K562 (cell line): ENCODE results near the gene SATB2. TPM values are rescaled to one million over a fixed set of nuclear protein-coding genes. Genes with fewer than 3 reads are reported as not detected.

ENCODE experiments used
- ATAC-seq: fragments of 200-7000 bp; cut with Tn5 transposase; 3 replicates; pipeline ENCODE4 v1.9.1; 2020; ENCODE audit warnings: moderate library complexity
- BruUV-seq: library from RNA; stranded (reverse); fragments of 400-500 nt; replicated peaks from 2 replicates; lab custom pipeline; 2021; lab: Mats Ljungman, UMichigan
- CTCF ChIA-PET: fragments of 300-600 bp; formaldehyde crosslinking; extraction: SDS; loops from one replicate; lab custom pipeline; 2021; ENCODE audit warnings: low intra/inter-chr PET ratio; lab: Yijun Ruan, JAX
- POLR2A ChIA-PET: fragments of 300-600, 350-650 bp; sonication (Branson Sonifier 250); formaldehyde crosslinking; extraction: SDS; loops from one replicate; lab custom pipeline; 2021; ENCODE audit warnings: antibody characterized with exemption, inconsistent platforms; lab: Yijun Ruan, JAX
- DNase-seq, 4 experiments: peaks; one replicate each; pipeline versions ENCODE4 v3.0.0 to v3.0.0-alpha.2; 2011 to 2018; ENCODE audit warnings: low spot score in 3 of 4, mixed read lengths in 3 of 4; ENCODE audit errors: extremely low read depth in 1 of 4
- FAIRE-seq: peaks from 2 replicates; lab custom pipeline; 2011; peaks lifted over from hg19 to GRCh38; lab: Jason Lieb, UNC
- H2AFZ ChIP-seq: 2 replicates; pipeline ENCODE4 v1.6.0; 2011; ENCODE audit warnings: low read depth, low read length, control low read depth, inconsistent platforms
- H3K27ac ChIP-seq: fragments of 200-600 bp; 3 replicates; pipeline ENCODE4 v1.8.0; 2011; ENCODE audit warnings: low read depth, mild to moderate bottlenecking, control low read depth, inconsistent platforms, low read length, moderate library complexity, mixed read lengths; ENCODE audit errors: extremely low read depth
- H3K27me3 ChIP-seq, 2 experiments: fragments of 300-600 bp in 1 of 2; 2 replicates in 1 of 2; 3 replicates in 1 of 2; pipeline versions ENCODE4 v1.6.0 to v1.8.0; 2011; ENCODE audit warnings: inconsistent platforms in 2 of 2, low read length in 2 of 2, mild to moderate bottlenecking in 1 of 2, mixed read lengths in 1 of 2, moderate library complexity in 1 of 2; ENCODE audit not compliant: control insufficient read depth in 2 of 2, insufficient read depth in 2 of 2
- H3K36me3 ChIP-seq: fragments of 300-600 bp; 3 replicates; pipeline ENCODE4 v1.8.0; 2011; ENCODE audit warnings: mild to moderate bottlenecking, low read length, inconsistent platforms; ENCODE audit not compliant: control insufficient read depth, insufficient read depth
- H3K4me1 ChIP-seq, 2 experiments: fragments of 200-600 bp in 1 of 2; replicated peaks in 1 of 2; 2 replicates in 1 of 2; 3 replicates in 1 of 2; pipeline versions ENCODE4 v1.5.1 to v1.8.0; 2011; ENCODE audit warnings: inconsistent platforms in 2 of 2, low read length in 2 of 2, mild to moderate bottlenecking in 1 of 2, mixed read lengths in 1 of 2, moderate library complexity in 1 of 2; ENCODE audit not compliant: control insufficient read depth in 2 of 2, insufficient read depth in 2 of 2
- H3K4me2 ChIP-seq: 2 replicates; pipeline ENCODE4 v1.6.1; 2011; ENCODE audit warnings: low read length, control low read depth, inconsistent platforms, mixed read lengths; ENCODE audit not compliant: insufficient read depth
- H3K4me3 ChIP-seq: fragments of 200-600 bp; sonication (generic), shearing (Covaris generic); 2 replicates; pipeline ENCODE4 v1.5.1; 2016; ENCODE audit warnings: control low read depth, inconsistent platforms
- H3K79me2 ChIP-seq: fragments of 200-600 bp; 3 replicates; pipeline ENCODE4 v1.8.0; 2011; ENCODE audit warnings: low read length, inconsistent platforms; ENCODE audit not compliant: control insufficient read depth, insufficient read depth
- H3K9ac ChIP-seq, 2 experiments: 2 replicates each; pipeline versions ENCODE4 v1.6.0 to v1.6.1; 2011; ENCODE audit warnings: low read depth in 2 of 2, low read length in 2 of 2, control low read depth in 1 of 2, inconsistent platforms in 1 of 2, mild to moderate bottlenecking in 1 of 2, mixed read lengths in 1 of 2; ENCODE audit not compliant: insufficient read depth in 1 of 2
- H3K9me1 ChIP-seq: one replicate; pipeline ENCODE4 v1.6.0; 2011; ENCODE audit warnings: inconsistent platforms, mild to moderate bottlenecking, low read length, moderate library complexity; ENCODE audit not compliant: control insufficient read depth, insufficient read depth
- H3K9me3 ChIP-seq: replicated peaks from 2 replicates; pipeline ENCODE4 v1.5.1; 2011; ENCODE audit warnings: low read depth, low read length, inconsistent platforms; ENCODE audit not compliant: control insufficient read depth, insufficient read depth
- H4K20me1 ChIP-seq: replicated peaks from 2 replicates; pipeline ENCODE4 v1.6.1; 2011; ENCODE audit warnings: low read length, inconsistent platforms, mixed read lengths; ENCODE audit not compliant: control insufficient read depth, insufficient read depth
- RERE ChIP-seq: sonication (generic); formaldehyde crosslinking; IDR thresholded peaks from 2 replicates; pipeline ENCODE4 v1.8.0; 2023; ENCODE audit warnings: missing genetic modification reagents, mild to moderate bottlenecking, borderline replicate concordance
- SMAD4 ChIP-seq: fragments of 250-450 bp; sonication (Bioruptor Pico); conservative IDR thresholded peaks from 2 replicates; pipeline ENCODE4 v1.8.0; 2021; ENCODE audit warnings: inconsistent platforms, mild to moderate bottlenecking, moderate library complexity
- SUPT5H ChIP-seq: fragments of 450-650 bp; IDR thresholded peaks from 2 replicates; pipeline ENCODE4 v1.6.1; 2016
- TAF7 ChIP-seq: fragments of 450-650 bp; IDR thresholded peaks from 2 replicates; pipeline ENCODE4 v1.6.1; 2016; ENCODE audit warnings: missing genetic modification characterization, missing compliant biosample characterization
- ZNF253 ChIP-seq: fragments of 250-450 bp; sonication (Bioruptor Pico); conservative IDR thresholded peaks from 2 replicates; pipeline ENCODE4 v1.6.1; 2021; ENCODE audit warnings: mild to moderate bottlenecking
- WGBS: fragments of 100-300 bp; shearing (Covaris generic); methylation state at CpG from one replicate; pipeline ENCODE4 v1.1.6; 2016; ENCODE audit warnings: low coverage, mixed read lengths; ENCODE audit not compliant: insufficient coverage; ENCODE audit errors: missing lambda C conversion rate; 5-methylcytosine and 5-hydroxymethylcytosine counted together
- in situ Hi-C: fragments of 300-500 bp; cut with MboI; formaldehyde crosslinking; loops from 4 replicates; pipeline ENCODE4 v1.15.0; 2018; ENCODE audit warnings: inconsistent platforms, mixed read lengths
- intact Hi-C: fragments of 100-400 bp; cut with micrococcal nuclease; formaldehyde crosslinking; loops from 2 replicates; pipeline ENCODE4 v1.14.2; 2022
- polyA plus RNA-seq, 8 experiments: library from polyadenylated mRNA; depleted of rRNA in 4 of 8; stranded (reverse) in 5 of 8; unstranded in 3 of 8; fragments of >200 nt; fragmentation: Nextera tagmentation in 2 of 8; fragmentation: Illumina TruSeq in 1 of 8; extraction: Ambion mirVana in 2 of 8; extraction: Trizol in 1 of 8; gene quantifications; 2 replicates each; pipeline versions ENCODE4 v1.2.1 to v1.2.3, GENCODE V29; 2011 to 2014; ENCODE audit warnings: inconsistent platforms in 1 of 8, missing spikeins in 1 of 8
- total RNA-seq, 7 experiments: library from RNA; depleted of rRNA in 6 of 7; stranded (reverse); fragments of >200 nt in 6 of 7; fragmentation: Illumina TruSeq in 2 of 7; extraction: Trizol in 2 of 7; gene quantifications; 2 replicates each; pipeline versions ENCODE4 v1.2.1 to v1.2.3, GENCODE V29; 2011 to 2021; ENCODE audit warnings: low replicate concordance in 1 of 7
- TF ChIP-seq, protein P1 (sequence below): fragments of 250-450 bp; sonication (Bioruptor Pico); IDR thresholded peaks from 2 replicates; pipeline ENCODE4 v1.5.0; 2020; ENCODE audit warnings: mild to moderate bottlenecking

The SATB2 gene
- total and polyA plus RNA-seq, 9 of the 15 experiments (the other 6 are each of a cell fraction or from before 2014, with no cell fraction given), result 4.5 to 34.0 (median 15.1) TPM

GRCh38 chr2:199428291-199428690, 29.4 kb downstream of the SATB2 start:
- intact Hi-C loops (no loop called here), in situ Hi-C loops (no loop called here)
- no peak overlapping the region for H3K4me3 ChIP-seq
- ATAC-seq (no peak), FAIRE-seq (no peak), DNase-seq (no peak)
- CTCF ChIA-PET, result no interaction called here
- peaks cover 78% of the 10 kb centered on the region for H3K36me3 ChIP-seq
- H3K9ac ChIP-seq, result no peak overlapping the region
- peaks cover 0 to 9% of the 10 kb centered on the region in 2 experiments; a peak in 3 of 5 replicates for H3K4me1 ChIP-seq
- no peaks in the 10 kb centered on the region for H3K27me3 ChIP-seq
- no peak overlapping the region for H2AFZ ChIP-seq
- no peak overlapping the region for H3K4me2 ChIP-seq
- POLR2A ChIA-PET, result no interaction called here
- 100% methylated on average over 1 of the region's 3 CpGs for WGBS
- no peaks in the 10 kb centered on the region for H3K9me3 ChIP-seq
- no peaks in the 10 kb centered on the region for H4K20me1 ChIP-seq
- H3K27ac ChIP-seq, result no peak overlapping the region
- H3K79me2 ChIP-seq, result peaks cover 12% of the 10 kb centered on the region; the same call in 2 of the 3 replicates
- no peaks in the 10 kb centered on the region for H3K9me1 ChIP-seq
- no TSS peak for BruUV-seq
- TF ChIP-seq, protein P1, sequence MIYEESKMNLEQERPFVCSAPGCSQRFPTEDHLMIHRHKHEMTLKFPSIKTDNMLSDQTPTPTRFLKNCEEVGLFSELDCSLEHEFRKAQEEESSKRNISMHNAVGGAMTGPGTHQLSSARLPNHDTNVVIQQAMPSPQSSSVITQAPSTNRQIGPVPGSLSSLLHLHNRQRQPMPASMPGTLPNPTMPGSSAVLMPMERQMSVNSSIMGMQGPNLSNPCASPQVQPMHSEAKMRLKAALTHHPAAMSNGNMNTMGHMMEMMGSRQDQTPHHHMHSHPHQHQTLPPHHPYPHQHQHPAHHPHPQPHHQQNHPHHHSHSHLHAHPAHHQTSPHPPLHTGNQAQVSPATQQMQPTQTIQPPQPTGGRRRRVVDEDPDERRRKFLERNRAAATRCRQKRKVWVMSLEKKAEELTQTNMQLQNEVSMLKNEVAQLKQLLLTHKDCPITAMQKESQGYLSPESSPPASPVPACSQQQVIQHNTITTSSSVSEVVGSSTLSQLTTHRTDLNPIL, result no peak
- TF ChIP-seq SUPT5H (no peak), RERE (CRISPR knock-in tag) (no peak), ZNF253 (CRISPR knock-in tag) (no peak), SMAD4 (no peak), TAF7 (tag) (no peak)
